ENCODE measurements around the gene MYH8.

Gene MYH8

GRCh38 chr17:10396524-10397163 is 25.1 kb downstream of the MYH8 start:
- TF ChIP-seq MAX (IDR thresholded peaks at IDR 0.05; ENCODE audit: low read depth, low read length) (no peak), MYC (IDR thresholded peaks at IDR 0.05; ENCODE audit: low read depth, low read length) (no peak), POLR2A (IDR thresholded peaks at IDR 0.05; ENCODE audit: extremely low read depth, insufficient read length) (no peak), CTCF (IDR thresholded peaks at IDR 0.05; ENCODE audit: low read depth, low read length) (no peak)
- no peak overlapping the region for H3K4me3 ChIP-seq (ENCODE audit: low read depth, low read length)
- DNase-seq (ENCODE audit: low read depth): no peak

GRCh38 chr17:10394201-10394887 is 27.4 kb downstream of the MYH8 start:
- no peak for DNase-seq (ENCODE audit: low read depth)
- no peak overlapping the region for H3K4me3 ChIP-seq (ENCODE audit: low read depth, low read length)
- TF ChIP-seq MYC (IDR thresholded peaks at IDR 0.05; ENCODE audit: low read depth, low read length) (no peak), CTCF (IDR thresholded peaks at IDR 0.05; ENCODE audit: low read depth, low read length) (no peak), POLR2A (IDR thresholded peaks at IDR 0.05; ENCODE audit: extremely low read depth, insufficient read length) (no peak), MAX (IDR thresholded peaks at IDR 0.05; ENCODE audit: low read depth, low read length) (no peak)

GRCh38 chr17:10392880-10393279 is 28.9 kb downstream of the MYH8 start:
- no peak overlapping the region for H3K4me3 ChIP-seq (ENCODE audit: low read depth, low read length)
- TF ChIP-seq POLR2A (IDR thresholded peaks at IDR 0.05; ENCODE audit: extremely low read depth, insufficient read length) (no peak), CTCF (IDR thresholded peaks at IDR 0.05; ENCODE audit: low read depth, low read length) (no peak), MYC (IDR thresholded peaks at IDR 0.05; ENCODE audit: low read depth, low read length) (no peak), MAX (IDR thresholded peaks at IDR 0.05; ENCODE audit: low read depth, low read length) (no peak)
- no peak for DNase-seq (ENCODE audit: low read depth)

GRCh38 chr17:10385871-10386270 is 35.9 kb downstream of the MYH8 start:
- TF ChIP-seq MYC (IDR thresholded peaks at IDR 0.05; ENCODE audit: low read depth, low read length) (no peak), MAX (IDR thresholded peaks at IDR 0.05; ENCODE audit: low read depth, low read length) (no peak), POLR2A (IDR thresholded peaks at IDR 0.05; ENCODE audit: extremely low read depth, insufficient read length) (no peak), CTCF (IDR thresholded peaks at IDR 0.05; ENCODE audit: low read depth, low read length) (no peak)
- no peak overlapping the region for H3K4me3 ChIP-seq (ENCODE audit: low read depth, low read length)
- DNase-seq (ENCODE audit: low read depth): no peak

GRCh38 chr17:10384175-10384574 is 37.6 kb downstream of the MYH8 start:
- no peak for TF ChIP-seq MYC (IDR thresholded peaks at IDR 0.05; ENCODE audit: low read depth, low read length)
- no peak for TF ChIP-seq CTCF (IDR thresholded peaks at IDR 0.05; ENCODE audit: low read depth, low read length)
- TF ChIP-seq MAX (IDR thresholded peaks at IDR 0.05; ENCODE audit: low read depth, low read length): no peak
- TF ChIP-seq POLR2A (IDR thresholded peaks at IDR 0.05; ENCODE audit: extremely low read depth, insufficient read length): no peak
- no peak overlapping the region for H3K4me3 ChIP-seq (ENCODE audit: low read depth, low read length)
- DNase-seq (ENCODE audit: low read depth): no peak
